ENCODE measurements around the gene TRIM72.
"Not testable (repeated sequence)": the region's sequence is repeated elsewhere in the genome, so short reads cannot be mapped to it uniquely, and the experiment has no call there.

The TRIM72 gene

DNA sequence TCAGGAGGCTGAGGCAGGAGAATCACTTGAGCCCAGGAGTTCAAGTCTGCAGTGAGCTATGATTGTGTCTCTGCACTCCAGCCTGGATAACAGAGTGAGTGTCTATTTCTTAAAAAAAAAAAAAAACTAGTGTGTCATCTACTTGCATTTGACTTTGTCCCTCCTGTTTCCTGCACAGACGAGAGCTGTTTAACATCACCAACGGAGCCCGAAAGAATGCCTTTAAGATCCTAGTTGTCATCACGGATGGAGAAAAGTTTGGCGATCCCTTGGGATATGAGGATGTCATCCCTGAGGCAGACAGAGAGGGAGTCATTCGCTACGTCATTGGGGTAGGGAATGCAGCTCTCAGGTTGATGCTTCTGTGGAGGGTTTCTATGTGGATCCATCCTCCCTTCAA lies 59.3 kb downstream of the TRIM72 start:
- Histone ChIP-seq H3K36me3 (ENCODE audit: control insufficient read depth, insufficient read depth, low read length) (no peaks in the 10 kb centered on the region), H3K9me3 (ENCODE audit: control insufficient read depth, low read length) (no peaks in the 10 kb centered on the region), H3K27ac (ENCODE audit: low read depth, low read length, severe bottlenecking) (no peak overlapping the region), H3K4me1 (ENCODE audit: control insufficient read depth, insufficient read depth, low read length, poor library complexity, severe bottlenecking) (no peaks in the 10 kb centered on the region), H3K4me3 (ENCODE audit: extremely low read depth, insufficient read depth, low read length, poor library complexity, severe bottlenecking) (no peak overlapping the region)
- 91% methylated on average over 5 to 7 of the region's 7 CpGs for WGBS, 2 experiments (ENCODE audit: insufficient coverage in 2 of 2)

- WGBS, 2 experiments (ENCODE audit: insufficient coverage in 2 of 2): 94 to 95% methylated on average over 3 of the region's 3 CpGs
- no peak overlapping the region for H3K4me3 ChIP-seq (ENCODE audit: extremely low read depth, insufficient read depth, low read length, poor library complexity, severe bottlenecking)
- no peaks in the 10 kb centered on the region for H3K9me3 ChIP-seq (ENCODE audit: control insufficient read depth, low read length)
- H3K4me1 ChIP-seq (ENCODE audit: control insufficient read depth, insufficient read depth, low read length, poor library complexity, severe bottlenecking): no peaks in the 10 kb centered on the region
- no peak overlapping the region for H3K27ac ChIP-seq (ENCODE audit: low read depth, low read length, severe bottlenecking)
- H3K36me3 ChIP-seq (ENCODE audit: control insufficient read depth, insufficient read depth, low read length): no peaks in the 10 kb centered on the region
Observed at GRCh38 chr16:31273676-31274075, 59.8 kb downstream of the TRIM72 start.

GRCh38 chr16:31274831-31275816 lies 61.2 kb downstream of the TRIM72 start:
- Histone ChIP-seq H3K4me1 (ENCODE audit: control insufficient read depth, insufficient read depth, low read length, poor library complexity, severe bottlenecking) (no peaks in the 10 kb centered on the region), H3K27ac (ENCODE audit: low read depth, low read length, severe bottlenecking) (no peak overlapping the region), H3K36me3 (ENCODE audit: control insufficient read depth, insufficient read depth, low read length) (no peaks in the 10 kb centered on the region), H3K4me3 (ENCODE audit: extremely low read depth, insufficient read depth, low read length, poor library complexity, severe bottlenecking) (no peak overlapping the region), H3K9me3 (ENCODE audit: control insufficient read depth, low read length) (no peaks in the 10 kb centered on the region)
- 87 to 92% methylated on average over 14 to 15 of the region's 15 CpGs for WGBS, 2 experiments (ENCODE audit: insufficient coverage in 2 of 2)

- Histone ChIP-seq H3K9me3 (ENCODE audit: control insufficient read depth, low read length) (no peaks in the 10 kb centered on the region), H3K4me1 (ENCODE audit: control insufficient read depth, insufficient read depth, low read length, poor library complexity, severe bottlenecking) (no peaks in the 10 kb centered on the region), H3K27ac (ENCODE audit: low read depth, low read length, severe bottlenecking) (no peak overlapping the region), H3K36me3 (ENCODE audit: control insufficient read depth, insufficient read depth, low read length) (no peaks in the 10 kb centered on the region), H3K4me3 (ENCODE audit: extremely low read depth, insufficient read depth, low read length, poor library complexity, severe bottlenecking) (no peak overlapping the region)
- WGBS, 2 experiments (ENCODE audit: insufficient coverage in 2 of 2): 88% methylated on average over 2 to 3 of the region's 5 CpGs
Observed at GRCh38 chr16:31276600-31276999, 62.7 kb downstream of the TRIM72 start.

DNA sequence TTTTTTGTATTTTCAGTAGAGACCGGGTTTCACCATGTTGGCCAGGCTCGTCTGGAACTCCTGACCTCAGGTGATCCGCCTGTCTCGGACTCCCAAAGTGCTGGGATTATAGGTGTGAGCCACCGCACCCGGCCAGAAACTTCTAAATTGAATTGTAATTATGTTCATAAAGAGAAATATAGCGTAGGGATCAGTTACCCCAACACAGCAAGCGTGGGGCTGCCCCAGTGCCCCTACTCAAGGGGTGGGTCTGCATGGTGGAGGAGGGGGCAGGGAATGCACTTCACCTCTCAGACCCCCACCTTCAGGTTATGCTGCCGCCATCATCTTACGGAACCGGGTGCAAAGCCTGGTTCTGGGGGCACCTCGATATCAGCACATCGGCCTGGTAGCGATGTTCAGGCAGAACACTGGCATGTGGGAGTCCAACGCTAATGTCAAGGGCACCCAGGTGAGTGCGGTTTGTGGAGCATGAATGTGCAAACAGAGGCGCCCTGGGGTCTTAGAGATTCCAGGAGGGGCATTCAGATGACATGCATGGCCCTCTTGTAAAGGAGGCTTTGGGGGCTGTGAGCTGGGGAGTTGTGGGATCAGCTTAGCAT lies 63.8 kb downstream of the TRIM72 start:
- 90 to 91% methylated on average over 11 to 13 of the region's 17 CpGs for WGBS, 2 experiments (ENCODE audit: insufficient coverage in 2 of 2)
- no peak overlapping the region for H3K4me3 ChIP-seq (ENCODE audit: extremely low read depth, insufficient read depth, low read length, poor library complexity, severe bottlenecking)

DNA sequence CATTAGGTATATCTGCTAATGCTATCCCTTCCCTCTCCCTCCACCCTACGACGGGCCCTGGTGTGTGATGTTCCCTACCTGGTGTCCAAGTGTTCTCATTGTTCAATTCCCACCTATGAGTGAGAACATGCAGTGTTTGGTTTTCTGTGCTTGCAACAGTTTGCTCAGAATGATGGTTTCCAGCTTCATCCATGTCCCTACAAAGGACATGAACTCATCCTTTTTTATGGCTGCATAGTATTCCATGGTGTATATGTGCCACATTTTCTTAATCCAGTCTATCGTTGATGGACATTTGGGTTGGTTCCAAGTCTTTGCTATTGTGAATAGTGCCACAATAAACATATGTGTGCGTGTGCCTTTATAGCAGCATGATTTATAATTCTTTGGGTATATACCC lies 64.9 kb downstream of the TRIM72 start:
- not testable (repeated sequence) for H3K36me3 ChIP-seq (ENCODE audit: control insufficient read depth, insufficient read depth, low read length); H3K9me3 ChIP-seq (ENCODE audit: control insufficient read depth, low read length); H3K27ac ChIP-seq (ENCODE audit: low read depth, low read length, severe bottlenecking); H3K4me3 ChIP-seq (ENCODE audit: extremely low read depth, insufficient read depth, low read length, poor library complexity, severe bottlenecking); H3K4me1 ChIP-seq (ENCODE audit: control insufficient read depth, insufficient read depth, low read length, poor library complexity, severe bottlenecking)
- WGBS, 2 experiments (ENCODE audit: insufficient coverage in 2 of 2): 70 to 94% methylated on average over 2 of the region's 4 CpGs

More for the DNA sequence above, 63.8 kb downstream of the TRIM72 start:
- no peaks in the 10 kb centered on the region for H3K4me1 ChIP-seq (ENCODE audit: control insufficient read depth, insufficient read depth, low read length, poor library complexity, severe bottlenecking)
- no peaks in the 10 kb centered on the region for H3K36me3 ChIP-seq (ENCODE audit: control insufficient read depth, insufficient read depth, low read length)
- no peak overlapping the region for H3K27ac ChIP-seq (ENCODE audit: low read depth, low read length, severe bottlenecking)
- H3K9me3 ChIP-seq (ENCODE audit: control insufficient read depth, low read length): no peaks in the 10 kb centered on the region
